ENCODE data around the gene QSOX1.

- no peak for TF ChIP-seq POLR2A (IDR thresholded peaks at IDR 0.05)
- TF ChIP-seq, protein P1, sequence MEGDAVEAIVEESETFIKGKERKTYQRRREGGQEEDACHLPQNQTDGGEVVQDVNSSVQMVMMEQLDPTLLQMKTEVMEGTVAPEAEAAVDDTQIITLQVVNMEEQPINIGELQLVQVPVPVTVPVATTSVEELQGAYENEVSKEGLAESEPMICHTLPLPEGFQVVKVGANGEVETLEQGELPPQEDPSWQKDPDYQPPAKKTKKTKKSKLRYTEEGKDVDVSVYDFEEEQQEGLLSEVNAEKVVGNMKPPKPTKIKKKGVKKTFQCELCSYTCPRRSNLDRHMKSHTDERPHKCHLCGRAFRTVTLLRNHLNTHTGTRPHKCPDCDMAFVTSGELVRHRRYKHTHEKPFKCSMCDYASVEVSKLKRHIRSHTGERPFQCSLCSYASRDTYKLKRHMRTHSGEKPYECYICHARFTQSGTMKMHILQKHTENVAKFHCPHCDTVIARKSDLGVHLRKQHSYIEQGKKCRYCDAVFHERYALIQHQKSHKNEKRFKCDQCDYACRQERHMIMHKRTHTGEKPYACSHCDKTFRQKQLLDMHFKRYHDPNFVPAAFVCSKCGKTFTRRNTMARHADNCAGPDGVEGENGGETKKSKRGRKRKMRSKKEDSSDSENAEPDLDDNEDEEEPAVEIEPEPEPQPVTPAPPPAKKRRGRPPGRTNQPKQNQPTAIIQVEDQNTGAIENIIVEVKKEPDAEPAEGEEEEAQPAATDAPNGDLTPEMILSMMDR (IDR thresholded peaks at IDR 0.05 in 4 of 5, conservative IDR thresholded peaks at IDR 0.05 in 1 of 5): no peak
These were observed 43.9 kb downstream of the QSOX1 start for GRCh38 chr1:180198611-180199010.
